HepG2 (cell line): ENCODE data around the gene MYL9. TPM values are rescaled to one million over a fixed set of nuclear protein-coding genes. Genes with fewer than 3 reads are reported as not detected.

ENCODE experiments used
- ATAC-seq: fragments of 200-7000 bp; cut with Tn5 transposase; 3 replicates; pipeline ENCODE4 v1.9.1; 2020; ENCODE audit warnings: mild to moderate bottlenecking, moderate library complexity
- BruUV-seq: library from RNA; stranded (reverse); fragments of 400-500 nt; replicated peaks from 2 replicates; lab custom pipeline; 2021; lab: Mats Ljungman, UMichigan
- CTCF ChIA-PET: fragments of 300-600 bp; formaldehyde crosslinking; extraction: SDS; loops from one replicate; lab custom pipeline; 2021; ENCODE audit warnings: low total read pairs, inconsistent platforms, low intra/inter-chr PET ratio; lab: Yijun Ruan, JAX
- POLR2A ChIA-PET: fragments of 350-600 bp; sonication (Branson Sonifier 250); formaldehyde crosslinking; loops from one replicate; lab custom pipeline; 2020; ENCODE audit warnings: antibody characterized with exemption, inconsistent platforms; lab: Yijun Ruan, JAX
- DNase-seq: peaks from one replicate; pipeline ENCODE4 v3.0.0-alpha.2; 2015; ENCODE audit warnings: low spot score
- FAIRE-seq: peaks from 3 replicates; lab custom pipeline; 2011; peaks lifted over from hg19 to GRCh38; lab: Jason Lieb, UNC
- H2AFZ ChIP-seq: one replicate; pipeline ENCODE4 v1.6.1; 2011; ENCODE audit warnings: low read length, inconsistent platforms
- H3K27ac ChIP-seq: fragments of 300-600 bp; 3 replicates; pipeline ENCODE4 v1.8.0; 2011; ENCODE audit warnings: mixed run types, mild to moderate bottlenecking, mixed read lengths, low read length, inconsistent platforms; ENCODE audit not compliant: insufficient read depth; ENCODE audit errors: extremely low read length
- H3K27me3 ChIP-seq, 2 experiments: fragments of 200-600 bp in 1 of 2; 2 replicates in 1 of 2; 3 replicates in 1 of 2; pipeline versions ENCODE4 v1.6.0 to v1.8.0; 2011; ENCODE audit warnings: low read length in 2 of 2, mild to moderate bottlenecking in 2 of 2, moderate library complexity in 2 of 2, inconsistent platforms in 1 of 2; ENCODE audit not compliant: insufficient read depth in 2 of 2, control insufficient read depth in 1 of 2
- H3K36me3 ChIP-seq, 2 experiments: fragments of 200-600 bp in 1 of 2; replicated peaks in 1 of 2; 2 replicates in 1 of 2; 3 replicates in 1 of 2; pipeline versions ENCODE4 v1.5.1 to v1.8.0; 2011; ENCODE audit warnings: low read length in 2 of 2, inconsistent platforms in 1 of 2; ENCODE audit not compliant: insufficient read depth in 2 of 2, control insufficient read depth in 1 of 2
- H3K4me1 ChIP-seq: 2 replicates; pipeline ENCODE4 v1.5.1; 2012; ENCODE audit warnings: low read length, inconsistent platforms; ENCODE audit not compliant: insufficient read depth
- H3K4me2 ChIP-seq: 2 replicates; pipeline ENCODE4 v1.6.0; 2011; ENCODE audit warnings: low read depth, low read length, inconsistent platforms
- H3K4me3 ChIP-seq, 3 experiments: fragments of 200-600 bp in 1 of 3; sonication (generic), shearing (Covaris generic) in 1 of 3; replicated peaks in 1 of 3; 2 replicates each; pipeline ENCODE4 v1.5.1; 2011 to 2016; ENCODE audit warnings: low read length in 3 of 3, inconsistent platforms in 2 of 3, low read depth in 2 of 3, mild to moderate bottlenecking in 2 of 3, control low read depth in 1 of 3, mixed read lengths in 1 of 3; ENCODE audit not compliant: insufficient read depth in 1 of 3
- H3K79me2 ChIP-seq: one replicate; pipeline ENCODE4 v1.6.1; 2011; ENCODE audit warnings: low read length, inconsistent platforms; ENCODE audit not compliant: insufficient read depth
- H3K9ac ChIP-seq: 2 replicates; pipeline ENCODE4 v1.6.0; 2011; ENCODE audit warnings: mild to moderate bottlenecking, low read depth, low read length, inconsistent platforms; ENCODE audit not compliant: insufficient read depth
- H3K9me3 ChIP-seq: 2 replicates; pipeline ENCODE4 v1.5.1; 2012; ENCODE audit warnings: mild to moderate bottlenecking, low read length
- H4K20me1 ChIP-seq: 2 replicates; pipeline ENCODE4 v1.6.0; 2011; ENCODE audit warnings: inconsistent platforms, mild to moderate bottlenecking, low read length, moderate library complexity; ENCODE audit not compliant: insufficient read depth
- CHCHD3 ChIP-seq: sonication (generic); formaldehyde crosslinking; IDR thresholded peaks from 2 replicates; pipeline ENCODE4 v1.8.0; 2022; ENCODE audit warnings: mild to moderate bottlenecking, missing genetic modification reagents, moderate library complexity
- CTCF ChIP-seq: sonication (generic); formaldehyde crosslinking; IDR thresholded peaks from 2 replicates; pipeline ENCODE4 v1.5.0; 2020; ENCODE audit warnings: mild to moderate bottlenecking, missing genetic modification reagents, moderate library complexity
- KDM2A ChIP-seq: sonication (generic); formaldehyde crosslinking; IDR thresholded peaks from 2 replicates; pipeline ENCODE4 v1.4.0; 2020; ENCODE audit warnings: low read depth, missing genetic modification reagents, borderline replicate concordance
- MEIS1 ChIP-seq: sonication (generic); formaldehyde crosslinking; IDR thresholded peaks from 2 replicates; pipeline ENCODE4 v1.9.0; 2021; ENCODE audit warnings: mild to moderate bottlenecking, missing genetic modification reagents, moderate library complexity, borderline replicate concordance
- SOX6 ChIP-seq, 2 experiments: fragments of 450-650 bp in 1 of 2; sonication (generic) in 1 of 2; formaldehyde crosslinking in 1 of 2; IDR thresholded peaks; 2 replicates each; pipeline versions ENCODE4 v1.4.0 to v1.6.1; 2017 to 2020; ENCODE audit warnings: antibody characterized with exemption in 1 of 2, mild to moderate bottlenecking in 1 of 2, missing genetic modification reagents in 1 of 2
- ZBTB34 ChIP-seq: sonication (generic); formaldehyde crosslinking; IDR thresholded peaks from 2 replicates; pipeline ENCODE4 v1.8.0; 2022; ENCODE audit warnings: mild to moderate bottlenecking, missing genetic modification reagents
- ZNF333 ChIP-seq: sonication (generic); formaldehyde crosslinking; IDR thresholded peaks from 2 replicates; pipeline ENCODE4 v1.4.0; 2020; ENCODE audit warnings: mild to moderate bottlenecking, missing genetic modification reagents, borderline replicate concordance
- ZNF558 ChIP-seq: sonication (generic); formaldehyde crosslinking; IDR thresholded peaks from 2 replicates; pipeline ENCODE4 v1.9.0; 2022; ENCODE audit warnings: mild to moderate bottlenecking, missing genetic modification reagents, borderline replicate concordance
- WGBS: methylation state at CpG from one replicate; pipeline ENCODE4 v1.1.6; 2017; ENCODE audit warnings: low lambda C conversion rate; 5-methylcytosine and 5-hydroxymethylcytosine counted together
- in situ Hi-C: cut with HindIII; loops from 2 replicates; pipeline ENCODE4 v1.10.0; 2017; ENCODE audit warnings: low pct_unique_long_range_greater_than_20kb; ENCODE audit not compliant: extremely low pct_ligation_motif_present
- intact Hi-C: fragments of 100-400 bp; cut with micrococcal nuclease; formaldehyde crosslinking; loops from one replicate; pipeline ENCODE4 v1.10.0; 2022; ENCODE audit not compliant: unreplicated experiment
- polyA plus RNA-seq, 8 experiments: library from polyadenylated mRNA; depleted of rRNA in 3 of 8; stranded (reverse) in 7 of 8; unstranded in 1 of 8; fragments of >200 nt; fragmentation: Illumina TruSeq in 4 of 8; extraction: Trizol in 4 of 8; gene quantifications; 2 replicates each; pipeline versions ENCODE4 v1.2.1 to v1.2.3, GENCODE V29; 2011 to 2016; ENCODE audit warnings: low read depth in 4 of 8, missing spikeins in 1 of 8, mixed read lengths in 1 of 8; ENCODE audit not compliant: insufficient read depth in 1 of 8
- total RNA-seq, 5 experiments: library from RNA; depleted of rRNA; stranded (reverse); fragments of >200 nt; fragmentation: Illumina TruSeq; extraction: Trizol; gene quantifications; 2 replicates each; pipeline ENCODE4 v1.2.3, GENCODE V29; 2016; ENCODE audit warnings: low read depth in 1 of 5

MYL9 gene
- total and polyA plus RNA-seq, 2 of the 13 experiments (the other 11 are each of a cell fraction or from before 2014, with no cell fraction given): 0.87 to 2.2 TPM

GRCh38 chr20:36532822-36533221 lies 8.5 kb upstream of the MYL9 start:
- BruUV-seq: no TSS peak
- in situ Hi-C loops (no loop called here), intact Hi-C loops (no loop called here)
- Histone ChIP-seq H3K27me3 (no peaks in the 10 kb centered on the region), H3K79me2 (no peaks in the 10 kb centered on the region), H3K9me3 (no peaks in the 10 kb centered on the region), H3K27ac (no peak overlapping the region), H2AFZ (no peak overlapping the region), H3K36me3 (peaks cover 6 to 7% of the 10 kb centered on the region in 2 experiments; a peak in 3 of 5 replicates), H3K4me3 (no peak overlapping the region), H4K20me1 (peaks cover 4% of the 10 kb centered on the region; the same call in 1 of the 2 replicates), H3K4me2 (no peak overlapping the region)
- FAIRE-seq: no peak
- ATAC-seq: 0 out of 3 replicates have a peak, but pooled peaks have one; percentile 8
- POLR2A ChIA-PET: no interaction called here
- DNase-seq: no peak
- TF ChIP-seq MEIS1 (CRISPR knock-in tag) (no peak), SOX6 (IDR thresholded peaks at IDR 0.05) (no peak), SOX6 (CRISPR knock-in tag; IDR thresholded peaks at IDR 0.05) (no peak), ZNF333 (CRISPR knock-in tag) (0 out of 2 replicates have a peak, but pooled peaks have one; percentile 27)
- TF ChIP-seq, all 625 proteins: peak for 1
- 57% methylated on average over 3 of the region's 3 CpGs for WGBS
- H3K9ac ChIP-seq: no peak overlapping the region
- H3K4me1 ChIP-seq: peaks cover 7% of the 10 kb centered on the region; the same call in 1 of the 2 replicates
- CTCF ChIA-PET: no interaction called here

GRCh38 chr20:36538026-36538722 lies 3.1 kb upstream of the MYL9 start:
- ChIA-PET POLR2A (no interaction called here), CTCF (no interaction called here)
- H3K36me3 ChIP-seq: no peaks in the 10 kb centered on the region
- no peaks in the 10 kb centered on the region for H3K9me3 ChIP-seq
- FAIRE-seq (no peak), ATAC-seq (no peak), DNase-seq (no peak)
- no peak overlapping the region for H3K4me3 ChIP-seq
- in situ Hi-C loops: no loop called here
- no peak overlapping the region for H3K9ac ChIP-seq
- no peaks in the 10 kb centered on the region; the same call in 1 of the 2 replicates for H4K20me1 ChIP-seq
- intact Hi-C loops: no loop called here
- WGBS: 86% methylated on average over 11 of the region's 11 CpGs
- peaks cover 33% of the 10 kb centered on the region for H3K4me1 ChIP-seq
- no TSS peak for BruUV-seq
- TF ChIP-seq KDM2A (CRISPR knock-in tag) (no peak), CTCF (CRISPR knock-in tag) (no peak), CHCHD3 (CRISPR knock-in tag) (no peak), ZNF558 (no peak), ZBTB34 (CRISPR knock-in tag) (no peak)
- no peaks in the 10 kb centered on the region for H3K79me2 ChIP-seq
- no peaks in the 10 kb centered on the region for H3K27me3 ChIP-seq
- no peak overlapping the region for H2AFZ ChIP-seq
- H3K4me2 ChIP-seq: no peak overlapping the region
- no peak overlapping the region for H3K27ac ChIP-seq
